ENCODE data around the gene PAX7.
"Not testable (repeated sequence)": the region's sequence is repeated elsewhere in the genome, so short reads cannot be mapped to it uniquely, and the experiment has no call there.

PAX7 gene

DNA sequence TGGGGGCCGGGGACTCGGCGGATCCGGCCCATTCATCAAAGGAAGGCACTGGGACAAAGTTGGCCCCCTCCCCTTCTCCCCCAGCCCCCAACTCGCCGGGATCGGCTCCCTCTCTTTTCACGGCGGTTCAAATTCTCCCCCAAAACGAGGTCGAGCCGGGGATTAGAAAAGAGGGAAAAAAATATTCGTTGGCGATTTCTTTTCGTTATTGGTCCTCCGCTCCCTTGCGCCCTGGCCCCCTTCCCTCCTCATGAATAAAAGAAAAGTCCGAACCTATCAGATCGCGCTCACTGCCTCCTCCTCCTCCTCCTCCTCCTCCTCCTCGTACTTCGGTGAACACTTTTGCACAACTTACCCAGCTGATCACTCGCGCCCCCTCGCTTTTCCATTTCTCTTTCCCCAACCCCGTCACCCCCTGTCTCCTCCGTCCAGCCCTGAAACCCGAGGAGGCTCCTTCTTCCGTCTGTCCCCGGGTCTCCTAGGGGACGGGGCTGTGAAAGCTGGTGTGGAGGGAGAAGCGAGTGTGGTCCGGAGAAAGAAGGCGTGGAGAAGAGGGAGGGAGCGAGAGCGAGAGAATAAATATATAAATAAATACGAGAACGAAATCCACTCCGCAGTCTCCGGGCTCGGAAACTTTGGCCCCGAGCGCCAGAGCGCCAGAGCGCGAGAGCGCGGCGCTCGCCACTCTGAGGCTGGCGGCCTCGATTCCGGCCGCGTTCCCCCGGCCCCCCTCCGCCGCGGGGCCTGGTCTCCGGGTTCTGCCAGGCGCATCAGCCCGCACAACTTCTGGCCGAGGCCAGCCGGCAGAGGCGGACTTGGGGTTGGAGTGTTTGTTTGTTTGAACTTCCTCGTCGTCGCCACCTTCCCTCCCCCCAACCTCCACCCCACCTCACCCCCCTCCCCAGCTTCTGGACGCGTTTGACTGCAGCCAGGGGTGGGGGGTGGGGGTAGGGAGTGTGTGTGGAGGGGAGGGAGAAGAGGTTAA lies at the start of gene PAX7:
PAX7 (plus strand) TSS at position 336 of the 985 bp plus-strand sequence. CDS start 758 bp downstream, outside the sequence.
- no peak for DNase-seq

DNA sequence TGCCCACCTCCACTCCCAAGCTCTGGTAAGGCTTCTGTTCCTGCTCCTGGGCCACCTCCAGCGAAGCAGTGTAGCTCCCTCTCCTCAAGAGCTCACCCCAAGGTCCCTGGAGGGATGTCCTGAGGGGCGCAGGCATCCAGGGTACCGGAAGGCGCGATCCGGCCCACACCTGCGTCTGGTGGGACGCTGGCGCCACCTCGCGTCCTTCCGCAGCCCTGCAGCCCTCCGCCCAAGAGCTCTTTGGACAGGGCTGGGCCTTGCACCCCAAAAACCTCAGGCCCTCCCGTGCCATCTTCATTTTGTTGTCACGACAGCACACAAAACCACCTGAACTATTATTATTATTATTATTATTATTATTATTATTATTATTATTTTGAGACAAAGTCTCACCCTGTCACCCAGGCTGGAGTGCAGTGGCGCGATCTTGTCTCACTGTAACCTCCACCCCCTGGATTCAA lies 49.2 kb upstream of the PAX7 start:
- DNase-seq, result peak in 1 of 2 donors; percentile 23

DNA sequence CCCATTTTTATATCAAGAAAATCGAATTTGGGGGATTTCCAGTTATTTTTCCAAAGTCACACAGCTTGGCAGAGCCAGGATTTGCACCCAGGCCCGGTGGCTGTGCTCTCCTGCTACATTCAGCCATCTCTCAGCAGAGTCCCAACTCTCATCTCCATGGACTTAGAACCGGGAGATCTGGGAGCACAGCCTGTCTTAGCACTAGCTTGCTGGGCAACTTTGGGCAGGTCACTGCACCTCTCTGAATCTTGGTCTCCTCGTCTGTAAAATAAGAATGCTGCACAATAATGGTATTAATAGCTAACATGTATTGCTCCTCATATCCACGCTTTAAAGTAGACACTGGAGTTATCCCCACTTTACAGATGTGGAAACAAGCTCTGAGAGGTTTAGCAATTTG lies 47.8 kb upstream of the PAX7 start:
- no peak for DNase-seq

DNA sequence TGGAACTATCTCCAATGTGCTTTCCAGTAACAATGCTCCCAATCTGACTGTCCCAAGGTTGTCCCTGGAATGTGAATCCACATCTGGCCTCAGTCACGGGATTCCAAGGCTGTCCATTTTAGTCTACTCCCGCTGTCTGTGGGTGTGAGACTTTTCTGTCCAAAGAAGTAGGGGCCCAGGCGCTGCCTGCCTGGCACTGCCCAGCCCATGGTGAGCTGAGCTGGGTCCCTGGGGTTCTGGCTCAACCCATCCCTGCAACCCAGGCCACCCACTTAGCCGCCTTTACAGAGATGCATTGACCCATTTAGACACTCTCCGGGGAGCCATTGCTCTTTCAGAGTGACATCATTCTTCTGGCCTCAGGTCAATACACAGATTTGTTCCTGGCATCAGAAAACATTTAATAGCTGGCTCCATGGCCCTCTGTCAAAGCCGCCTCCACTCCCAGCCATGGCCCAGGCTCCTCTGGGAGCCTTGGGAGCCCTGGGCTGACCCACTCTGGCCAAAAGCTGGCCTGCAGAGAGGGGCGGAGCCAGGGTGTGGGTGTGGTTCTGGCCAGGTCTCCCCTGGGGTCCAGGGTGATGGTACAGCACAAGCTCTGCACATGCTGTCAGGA lies 47.2 kb upstream of the PAX7 start:
- DNase-seq, result no peak

DNA sequence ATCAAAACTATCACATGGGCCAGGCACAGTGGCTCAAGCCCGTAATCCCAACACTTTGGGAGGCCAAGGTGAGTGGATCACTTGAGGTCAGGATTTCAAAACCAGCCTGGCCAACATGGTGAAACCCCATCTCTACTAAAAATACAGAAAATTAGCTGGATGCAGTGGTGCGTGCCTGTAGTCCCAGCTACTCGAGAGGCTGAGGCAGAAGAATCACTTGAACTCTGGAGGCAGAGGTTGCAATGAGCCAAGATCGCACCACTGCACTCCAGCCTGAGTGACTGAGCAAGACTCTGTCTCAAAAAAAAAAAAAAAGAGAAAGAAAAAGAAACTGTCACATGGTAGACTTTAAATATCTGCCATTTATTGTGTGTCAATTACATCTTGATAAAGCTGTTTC lies 44.6 kb upstream of the PAX7 start:
- not testable (repeated sequence) for DNase-seq

DNA sequence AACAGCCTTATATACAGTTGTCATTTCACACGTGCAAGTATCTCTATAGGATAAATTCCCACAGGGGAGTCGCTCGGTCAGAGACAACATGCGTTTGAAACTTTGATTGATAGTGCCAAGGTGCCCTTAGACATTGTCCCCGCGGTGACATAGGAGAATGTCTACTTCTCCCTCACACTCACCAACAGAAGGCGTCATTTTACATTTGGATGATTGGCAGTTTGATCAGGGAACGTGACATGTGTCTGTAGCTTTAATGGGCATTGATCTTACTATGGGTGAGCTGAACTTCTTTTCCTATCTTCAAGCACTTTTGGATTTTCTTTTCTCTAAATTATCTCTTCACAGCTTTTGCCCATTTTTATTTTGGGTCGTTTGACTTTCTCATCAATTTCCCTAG lies 42.6 kb upstream of the PAX7 start:
- DNase-seq, result no peak

DNA sequence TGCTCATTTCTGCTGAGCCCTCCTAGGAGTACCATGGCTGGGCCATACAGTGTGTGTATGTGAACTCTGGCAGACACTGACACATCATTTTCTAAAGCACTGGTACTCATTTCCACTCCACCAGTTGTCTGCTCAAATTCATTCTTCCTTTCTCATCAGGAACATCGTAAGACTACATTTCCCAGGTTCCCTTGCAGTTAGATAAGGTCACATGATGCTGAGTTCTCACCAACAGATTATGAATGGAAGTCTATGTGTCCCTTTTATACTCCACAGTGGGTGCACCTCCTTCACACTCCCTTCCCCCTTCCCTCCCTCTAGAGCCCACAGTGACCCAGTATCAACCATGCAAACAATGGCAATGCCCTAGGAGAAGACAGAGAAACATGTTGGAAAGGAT lies 38.3 kb upstream of the PAX7 start:
- no peak for DNase-seq

DNA sequence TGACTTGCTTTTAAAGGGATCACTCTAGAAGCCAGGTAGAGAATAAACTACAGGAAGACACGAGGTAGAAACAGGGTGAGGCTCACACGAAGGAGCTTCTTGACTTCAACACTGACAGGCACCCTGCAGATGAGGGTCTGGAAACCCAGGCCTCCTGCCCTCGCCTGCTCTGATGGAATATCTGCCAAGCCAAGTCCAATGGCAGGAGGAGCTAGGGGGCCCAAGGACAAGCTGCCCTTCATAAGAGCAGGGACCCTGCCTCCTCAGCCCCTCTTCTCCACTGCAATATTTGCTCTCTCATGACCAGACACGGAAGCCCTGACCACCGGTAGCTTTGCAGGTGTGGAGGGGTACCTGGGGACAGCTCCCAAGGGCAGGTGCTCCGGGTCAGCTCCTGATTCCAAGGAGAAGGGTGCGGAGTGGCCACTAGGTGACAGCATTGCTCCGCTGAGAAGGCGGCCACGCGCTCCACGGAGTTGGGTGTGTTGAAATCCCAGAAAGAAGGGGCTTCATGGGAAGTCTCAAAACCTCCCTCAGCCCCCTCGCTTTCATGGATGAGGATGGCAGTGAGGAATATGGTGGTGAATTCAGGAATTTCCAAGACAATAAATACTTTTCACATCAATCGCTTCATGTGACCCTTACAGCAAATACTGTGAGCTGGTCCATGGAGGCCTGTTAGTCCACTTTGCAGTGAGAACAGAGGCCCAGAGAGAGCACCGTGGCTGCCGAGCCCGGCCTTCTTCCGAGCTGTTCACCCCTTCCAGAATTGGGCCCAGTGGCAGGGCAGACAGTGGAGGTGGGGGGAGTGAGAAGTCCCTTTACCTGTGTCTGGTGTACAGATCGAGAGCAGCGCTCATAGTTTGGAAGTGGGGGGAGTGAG lies 33.2 kb upstream of the PAX7 start:
- peak in 1 of 2 donors; percentile 35 for DNase-seq

DNA sequence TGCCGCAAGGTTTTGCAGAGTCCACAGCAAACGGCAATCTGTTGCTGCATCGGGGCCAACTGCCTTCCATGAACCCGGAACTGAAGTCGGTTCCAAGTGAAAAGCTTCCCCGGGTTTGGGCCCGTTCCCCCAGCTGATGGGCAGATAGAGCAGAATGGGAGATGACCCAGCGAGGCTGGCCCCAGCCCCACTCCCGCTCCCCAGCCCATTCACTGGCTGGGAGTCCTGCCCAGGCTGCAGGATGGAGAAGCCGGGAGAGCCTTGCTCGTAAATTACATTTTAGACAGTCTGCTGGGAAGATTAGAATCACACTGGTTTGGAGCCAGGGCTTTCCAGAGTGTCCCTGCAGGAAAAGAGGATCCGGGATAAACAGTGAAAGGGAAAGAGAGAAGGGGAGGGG lies 31.6 kb upstream of the PAX7 start:
- no peak for DNase-seq

DNA sequence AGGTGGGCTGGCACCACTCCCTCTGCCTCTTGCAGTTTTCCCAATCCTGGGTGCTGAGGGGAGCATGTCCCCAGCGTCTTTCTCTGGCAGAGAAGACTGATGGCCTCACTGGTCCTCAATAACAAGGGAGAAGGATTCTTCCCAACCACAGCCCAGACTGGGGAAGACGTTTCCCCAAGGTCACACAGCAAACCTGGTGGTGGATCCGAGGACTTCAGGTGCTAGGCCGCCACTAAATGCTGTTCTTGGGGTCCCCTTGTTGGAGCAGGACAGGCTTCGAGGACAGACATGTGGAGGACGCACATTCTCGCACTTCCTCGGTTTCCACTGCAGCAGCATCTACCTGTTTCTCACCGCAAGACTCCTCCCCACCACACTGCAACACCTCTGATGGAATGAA lies 30.9 kb upstream of the PAX7 start:
- DNase-seq, result no peak

DNA sequence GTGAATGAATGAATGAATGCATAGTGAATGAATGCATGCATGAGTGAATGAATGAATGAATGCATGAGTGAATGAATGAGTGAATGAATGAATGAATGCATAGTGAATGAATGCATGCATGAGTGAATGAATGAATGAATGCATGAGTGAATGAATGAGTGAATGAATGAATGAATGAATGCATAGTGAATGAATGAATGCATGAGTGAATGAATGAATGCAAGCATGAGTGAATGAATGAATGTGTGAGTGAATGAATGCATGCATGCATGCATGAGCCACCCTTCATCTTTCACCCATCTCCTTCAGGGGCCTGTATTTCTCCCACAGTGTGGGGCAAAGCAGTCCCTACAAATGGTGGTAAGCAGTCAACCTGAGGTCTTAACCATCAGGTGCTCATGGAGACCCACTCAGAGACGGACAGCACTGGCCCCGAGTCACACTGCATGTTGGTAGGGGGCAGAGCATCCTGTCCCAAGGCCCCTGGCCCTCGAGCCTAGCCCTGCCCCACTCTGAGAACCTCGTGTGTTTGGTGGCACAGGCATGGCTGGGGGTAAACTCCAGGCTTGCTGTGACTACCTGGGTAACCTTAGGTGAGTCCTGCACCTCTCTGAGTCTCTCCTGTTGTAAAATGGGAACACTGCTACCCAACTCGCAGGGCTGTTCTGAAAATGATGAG lies 28.0 kb upstream of the PAX7 start:
- no peak for DNase-seq

DNA sequence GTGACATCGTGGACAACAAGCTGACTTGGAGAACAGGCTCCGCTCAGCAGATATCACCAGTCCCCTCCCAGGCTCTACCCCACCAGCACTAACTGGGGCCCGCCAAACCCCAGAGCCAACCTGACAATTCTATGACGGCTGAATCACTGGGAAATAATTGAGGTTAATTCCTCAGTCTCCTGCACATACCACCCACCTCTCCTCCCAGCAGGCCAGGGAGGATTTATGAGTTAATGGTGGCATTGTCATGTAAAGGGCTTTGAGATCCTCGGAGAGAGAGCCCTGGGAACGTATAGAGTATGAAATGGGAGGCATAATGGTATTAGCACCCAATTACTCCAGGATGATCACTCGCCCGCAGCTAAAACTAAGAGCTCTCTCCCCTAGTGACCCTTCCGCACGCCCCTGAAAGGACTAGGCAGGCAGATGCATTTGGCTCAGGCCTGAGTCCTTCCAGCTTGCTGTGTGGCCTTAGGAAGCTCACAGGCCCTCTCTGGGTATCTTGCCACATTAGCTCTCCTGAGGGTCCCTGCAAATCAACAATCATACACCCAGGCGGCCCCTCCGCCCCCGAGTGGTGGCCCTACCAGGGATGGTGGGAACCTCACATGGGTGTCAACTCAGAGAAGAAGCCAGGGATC lies 27.3 kb upstream of the PAX7 start:
- no peak for DNase-seq

DNA sequence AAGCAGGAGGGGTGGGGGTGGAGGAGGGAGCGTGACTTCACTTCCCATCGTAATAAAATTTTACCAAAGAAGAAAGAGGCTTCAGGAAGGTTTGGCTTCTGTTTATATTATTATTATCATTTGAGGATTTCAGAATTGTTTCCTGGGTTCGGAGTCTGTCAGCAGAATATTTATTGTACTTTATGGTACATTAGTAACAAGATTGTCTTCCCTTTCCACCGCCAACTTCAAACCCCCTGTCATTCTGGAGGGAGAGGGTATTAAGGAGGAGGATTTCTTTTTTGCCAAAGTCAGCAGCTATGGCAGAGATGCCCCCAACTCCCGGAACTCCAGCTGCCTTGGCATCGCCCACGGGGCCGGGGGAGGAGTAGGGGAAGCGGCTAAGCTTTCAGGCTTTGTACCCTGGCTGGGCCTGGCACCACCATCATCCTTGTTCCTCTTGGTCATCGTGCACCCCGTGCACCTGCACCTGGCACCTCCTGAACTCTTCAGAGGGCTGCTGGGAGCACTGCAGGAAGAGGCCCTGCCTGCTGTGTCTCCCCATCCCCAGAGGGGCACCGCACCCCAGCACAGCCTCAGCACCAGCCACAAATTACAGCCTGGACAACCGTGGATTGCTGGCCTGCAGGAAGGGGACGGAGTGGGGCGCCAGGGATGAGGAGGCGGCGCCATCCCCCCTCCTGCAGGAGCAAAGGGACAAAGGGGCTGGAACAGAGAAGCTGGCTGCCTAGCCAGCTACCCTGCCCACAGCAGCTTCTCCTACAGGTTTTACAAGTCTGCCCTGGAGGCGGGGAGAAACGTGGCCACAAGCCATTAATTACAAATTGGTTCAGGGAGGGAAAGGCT lies 24.0 kb upstream of the PAX7 start:
- DNase-seq, result no peak

DNA sequence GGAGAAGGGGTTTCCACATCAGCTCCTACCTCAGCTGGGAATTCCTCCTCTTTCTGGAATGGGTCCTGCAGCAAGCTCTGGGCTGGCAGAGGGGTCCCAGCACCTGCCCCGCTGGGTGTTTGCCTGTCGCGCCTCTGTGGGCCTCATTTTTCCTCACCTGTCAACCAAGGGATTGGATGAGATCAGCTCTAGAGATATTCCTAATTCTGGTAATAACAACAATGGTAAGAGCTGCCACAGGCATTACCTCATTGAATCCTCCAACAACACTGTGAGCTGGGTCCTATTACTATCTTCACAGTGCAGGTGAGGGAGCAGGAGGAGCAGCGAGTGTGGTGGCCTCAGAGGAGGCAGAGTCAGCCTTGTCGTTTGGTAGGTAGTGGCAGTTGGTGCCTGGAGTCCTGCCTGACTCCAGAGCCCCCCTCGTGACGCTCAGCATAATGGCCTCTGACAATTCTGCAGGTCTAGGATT lies 23.3 kb upstream of the PAX7 start:
- DNase-seq, result no peak

DNA sequence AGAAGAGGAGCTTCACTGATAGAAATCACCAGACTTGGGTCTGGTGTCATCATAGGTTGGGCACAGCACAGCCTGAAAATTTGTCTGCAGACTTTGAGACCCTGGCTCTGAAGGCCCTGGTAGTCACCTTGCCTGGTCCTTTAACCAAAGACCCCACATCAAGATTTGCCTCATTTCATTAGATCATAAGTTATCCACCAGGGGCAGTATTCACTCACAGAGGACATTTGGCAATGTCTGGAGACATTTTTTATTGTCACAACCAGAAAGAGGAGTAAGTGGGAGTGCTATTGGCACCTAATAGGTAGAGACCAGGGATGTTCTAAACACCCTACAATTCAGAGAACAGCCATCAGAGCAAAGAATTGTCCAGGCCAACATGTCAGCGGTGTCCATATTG lies 22.1 kb upstream of the PAX7 start:
- no peak for DNase-seq

DNA sequence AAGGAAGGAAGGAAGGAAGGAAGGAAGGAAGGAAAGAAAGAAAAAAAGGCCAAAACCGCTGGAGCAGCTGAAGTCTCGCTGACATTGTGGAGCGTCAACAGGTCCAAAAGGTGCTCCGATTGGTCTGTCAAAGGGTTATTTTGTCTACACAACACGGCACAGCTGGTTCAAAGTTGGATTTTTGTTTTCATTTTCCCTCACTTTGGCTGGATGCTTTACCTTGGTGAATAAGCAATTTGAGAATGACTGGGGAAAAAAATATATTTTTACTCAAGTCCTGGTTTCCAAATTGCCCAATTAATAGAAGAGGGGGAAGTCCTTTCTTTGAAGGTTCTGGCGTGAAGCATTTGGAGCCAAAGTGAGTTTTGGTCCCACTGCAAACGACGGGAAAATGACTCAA lies 19.3 kb upstream of the PAX7 start:
- no peak for DNase-seq

DNA sequence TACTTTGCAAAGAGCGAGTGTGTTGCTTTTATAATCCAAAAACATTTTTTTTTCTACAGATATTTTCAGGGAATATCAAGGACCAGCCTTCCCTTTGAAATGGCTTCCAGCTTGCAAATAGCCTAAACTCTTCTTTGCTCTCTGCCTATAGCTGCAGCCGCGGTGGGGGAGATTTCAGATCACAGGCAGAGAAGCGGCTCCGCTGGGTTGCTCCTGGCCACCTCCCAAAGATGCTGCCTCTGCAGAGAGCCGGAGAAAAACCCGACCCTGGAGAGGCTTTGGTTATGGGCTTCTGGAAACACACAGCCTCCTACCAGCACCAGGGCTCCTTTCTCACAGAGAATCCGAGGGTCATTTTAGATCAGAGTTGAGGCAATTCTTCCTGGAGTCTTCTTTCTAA lies 18.6 kb upstream of the PAX7 start:
- no peak for DNase-seq

DNA sequence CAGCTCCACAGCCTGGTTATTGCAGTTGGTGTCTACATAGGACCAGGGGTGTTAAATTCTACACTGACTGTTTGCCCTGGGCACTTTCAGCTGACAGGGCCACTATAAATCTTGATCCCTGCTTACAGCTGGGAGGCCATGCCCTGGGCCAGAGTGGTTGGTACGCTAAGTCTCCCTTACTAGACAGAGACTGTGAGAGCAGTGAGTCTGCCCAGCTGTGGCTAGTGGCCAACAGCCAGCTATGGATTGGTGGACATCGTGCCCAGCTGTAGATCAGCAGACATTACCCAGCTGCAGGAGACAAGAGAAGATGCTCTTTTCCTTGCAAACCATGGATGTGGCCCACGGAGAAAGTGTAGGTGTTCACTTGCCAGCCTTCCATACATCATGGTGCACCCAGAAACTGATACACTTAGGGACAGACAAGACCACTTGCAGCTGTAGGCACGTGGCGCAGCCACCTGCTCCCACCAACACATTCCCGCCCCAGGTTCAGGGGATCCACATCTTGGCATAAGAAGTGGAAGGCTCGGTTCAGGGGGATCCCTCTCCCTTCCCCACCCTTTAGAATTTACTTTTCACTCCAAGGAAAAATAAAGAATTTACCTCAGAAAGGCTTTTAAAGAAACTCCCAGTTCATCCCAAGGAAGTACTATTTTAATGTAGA lies 16.4 kb upstream of the PAX7 start:
- no peak for DNase-seq

DNA sequence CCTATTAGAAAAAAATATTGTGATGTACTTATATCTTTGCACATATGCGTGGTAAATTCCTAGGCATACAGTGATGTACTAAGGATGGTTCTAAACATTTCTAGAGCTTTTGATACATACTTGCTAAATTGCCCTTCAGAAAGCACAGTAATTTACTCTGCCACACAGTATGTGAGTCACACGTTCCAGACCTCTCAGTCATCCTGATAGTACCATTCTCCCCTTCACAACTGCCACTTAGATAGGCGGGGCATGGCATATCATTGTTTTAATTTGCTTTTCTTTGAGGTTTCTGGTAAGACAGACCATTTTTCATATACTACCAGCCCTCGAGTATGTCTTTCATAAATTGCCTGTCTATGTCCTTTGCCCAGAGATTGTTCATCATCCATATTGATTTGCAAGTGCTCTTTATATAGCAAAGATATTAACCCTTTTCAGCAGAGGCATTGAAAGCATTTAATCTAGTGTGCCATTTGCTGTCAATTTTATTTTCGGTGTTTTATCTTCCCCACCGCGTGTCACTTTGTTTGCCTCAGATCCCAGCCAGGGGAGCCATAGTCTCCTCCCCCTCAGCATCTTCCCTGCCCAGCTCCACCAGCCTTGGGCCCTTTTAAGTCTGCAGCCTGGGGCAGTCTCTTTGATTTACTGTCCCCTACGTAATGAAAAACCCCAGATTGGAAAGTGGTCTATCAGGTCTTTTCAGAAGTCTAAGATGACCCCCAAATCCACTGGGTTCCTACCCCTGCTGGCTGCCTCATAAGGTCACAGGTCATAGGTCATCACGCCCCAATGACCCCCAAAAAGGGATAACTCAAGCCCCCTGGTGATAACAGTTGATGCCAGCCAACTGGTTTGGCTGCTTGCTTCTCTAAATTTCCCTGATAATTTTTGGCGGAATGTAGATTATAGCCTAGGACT lies 11.8 kb upstream of the PAX7 start:
- no peak for DNase-seq
